Muscle layer of duodenum (tissue), 2 donors: ENCODE results near the gene TFEB.

Experiments
- H3K27ac ChIP-seq: one replicate; pipeline ENCODE4 v1.7.0; 2013; ENCODE audit warnings: mild to moderate bottlenecking, low read length
- H3K27me3 ChIP-seq: one replicate; pipeline ENCODE4 v1.7.0; 2013; ENCODE audit warnings: low read depth, mild to moderate bottlenecking, control low read depth, low read length
- H3K36me3 ChIP-seq, 2 donors: one replicate each; pipeline ENCODE4 v1.7.0; 2013; ENCODE audit warnings: low read length in 2 of 2, control low read depth in 1 of 2, mild to moderate bottlenecking in 1 of 2; ENCODE audit not compliant: insufficient read depth in 2 of 2, control insufficient read depth in 1 of 2
- H3K4me1 ChIP-seq, 2 donors: one replicate each; pipeline ENCODE4 v1.7.0; 2013; ENCODE audit warnings: low read length in 2 of 2, mild to moderate bottlenecking in 2 of 2, control low read depth in 1 of 2, moderate library complexity in 1 of 2; ENCODE audit not compliant: insufficient read depth in 2 of 2, control insufficient read depth in 1 of 2
- H3K4me3 ChIP-seq, 2 donors: one replicate each; pipeline ENCODE4 v1.7.0; 2013; ENCODE audit warnings: low read length in 2 of 2, low read depth in 1 of 2, mild to moderate bottlenecking in 1 of 2
- H3K9me3 ChIP-seq, 2 donors: one replicate each; pipeline ENCODE4 v1.7.0; 2013; ENCODE audit warnings: low read length in 2 of 2, control low read depth in 1 of 2, mild to moderate bottlenecking in 1 of 2; ENCODE audit not compliant: control insufficient read depth in 1 of 2
- donor health status: healthy.

TFEB gene

GRCh38 chr6:41706876-41707564 lies 28.4 kb downstream of the TFEB start:
- Histone ChIP-seq H3K27ac (peak overlapping the region; percentile 20), H3K4me3 (no peak overlapping the region), H3K9me3 (no peaks in the 10 kb centered on the region), H3K27me3 (no peaks in the 10 kb centered on the region), H3K36me3 (peaks cover 3 to 5% of the 10 kb centered on the region in 2 donors), H3K4me1 (peaks cover 11 to 48% of the 10 kb centered on the region in 2 donors)

GRCh38 chr6:41705996-41706835 lies 29.2 kb downstream of the TFEB start:
- no peak overlapping the region for H3K4me3 ChIP-seq
- H3K27ac ChIP-seq: peak overlapping the region; percentile 51
- no peaks in the 10 kb centered on the region for H3K9me3 ChIP-seq
- H3K36me3 ChIP-seq: peaks cover 3 to 5% of the 10 kb centered on the region in 2 donors
- H3K27me3 ChIP-seq: no peaks in the 10 kb centered on the region
- peaks cover 11 to 42% of the 10 kb centered on the region in 2 donors for H3K4me1 ChIP-seq

GRCh38 chr6:41705311-41705995 lies 30.0 kb downstream of the TFEB start:
- Histone ChIP-seq H3K4me1 (peaks cover 11 to 44% of the 10 kb centered on the region in 2 donors), H3K27ac (peak overlapping the region; percentile 51), H3K4me3 (no peak overlapping the region), H3K36me3 (peaks cover 3 to 5% of the 10 kb centered on the region in 2 donors), H3K9me3 (no peaks in the 10 kb centered on the region), H3K27me3 (no peaks in the 10 kb centered on the region)

GRCh38 chr6:41704656-41705310 lies 30.6 kb downstream of the TFEB start:
- H3K36me3 ChIP-seq: peaks cover 3 to 5% of the 10 kb centered on the region in 2 donors
- peaks cover 11 to 44% of the 10 kb centered on the region in 2 donors for H3K4me1 ChIP-seq
- H3K27me3 ChIP-seq: no peaks in the 10 kb centered on the region
- H3K9me3 ChIP-seq: no peaks in the 10 kb centered on the region
- H3K4me3 ChIP-seq: no peak overlapping the region
- H3K27ac ChIP-seq: no peak overlapping the region

GRCh38 chr6:41704028-41704427 lies 31.4 kb downstream of the TFEB start:
- Histone ChIP-seq H3K4me1 (peaks cover 11 to 44% of the 10 kb centered on the region in 2 donors), H3K36me3 (peaks cover 3 to 5% of the 10 kb centered on the region in 2 donors), H3K4me3 (no peak overlapping the region), H3K27me3 (no peaks in the 10 kb centered on the region), H3K27ac (no peak overlapping the region), H3K9me3 (no peaks in the 10 kb centered on the region)

GRCh38 chr6:41702771-41703494 lies 32.5 kb downstream of the TFEB start:
- no peaks in the 10 kb centered on the region for H3K27me3 ChIP-seq
- peaks cover 3 to 13% of the 10 kb centered on the region in 2 donors for H3K36me3 ChIP-seq
- H3K4me1 ChIP-seq: peaks cover 11 to 44% of the 10 kb centered on the region in 2 donors
- no peak overlapping the region for H3K27ac ChIP-seq
- H3K4me3 ChIP-seq: no peak overlapping the region
- H3K9me3 ChIP-seq: no peaks in the 10 kb centered on the region

GRCh38 chr6:41702089-41702745 lies 33.2 kb downstream of the TFEB start:
- no peak overlapping the region for H3K27ac ChIP-seq

GRCh38 chr6:41700463-41701347 lies 34.7 kb downstream of the TFEB start:
- no peaks in the 10 kb centered on the region for H3K9me3 ChIP-seq
- peaks cover 5 to 27% of the 10 kb centered on the region in 2 donors for H3K4me1 ChIP-seq
- no peaks in the 10 kb centered on the region for H3K27me3 ChIP-seq
- H3K27ac ChIP-seq: no peak overlapping the region
- H3K4me3 ChIP-seq: no peak overlapping the region
- peaks cover 3 to 13% of the 10 kb centered on the region in 2 donors for H3K36me3 ChIP-seq

More at GRCh38 chr6:41702089-41702745, 33.2 kb downstream of the TFEB start:
- H3K27me3 ChIP-seq: no peaks in the 10 kb centered on the region
- H3K9me3 ChIP-seq: no peaks in the 10 kb centered on the region
- peaks cover 3 to 13% of the 10 kb centered on the region in 2 donors for H3K36me3 ChIP-seq
- peaks cover 11 to 41% of the 10 kb centered on the region in 2 donors for H3K4me1 ChIP-seq
- no peak overlapping the region for H3K4me3 ChIP-seq

GRCh38 chr6:41699063-41699462 lies 36.3 kb downstream of the TFEB start:
- Histone ChIP-seq H3K36me3 (peaks cover 3 to 13% of the 10 kb centered on the region in 2 donors), H3K4me1 (peaks cover 0 to 14% of the 10 kb centered on the region in 2 donors), H3K27me3 (no peaks in the 10 kb centered on the region), H3K4me3 (no peak overlapping the region), H3K27ac (peak overlapping the region; percentile 23), H3K9me3 (no peaks in the 10 kb centered on the region)
